GM12801 (cell line): ENCODE results near the gene SRP9.

Experiments
- CTCF ChIP-seq: IDR thresholded peaks from one replicate; pipeline ENCODE4 v1.5.1; 2011; ENCODE audit warnings: control low read depth; ENCODE audit not compliant: insufficient read length; ENCODE audit errors: extremely low read depth

The SRP9 gene

GRCh38 chr1:225757927-225758656 lies 19.5 kb upstream of the SRP9 start:
- no peak for TF ChIP-seq CTCF

DNA sequence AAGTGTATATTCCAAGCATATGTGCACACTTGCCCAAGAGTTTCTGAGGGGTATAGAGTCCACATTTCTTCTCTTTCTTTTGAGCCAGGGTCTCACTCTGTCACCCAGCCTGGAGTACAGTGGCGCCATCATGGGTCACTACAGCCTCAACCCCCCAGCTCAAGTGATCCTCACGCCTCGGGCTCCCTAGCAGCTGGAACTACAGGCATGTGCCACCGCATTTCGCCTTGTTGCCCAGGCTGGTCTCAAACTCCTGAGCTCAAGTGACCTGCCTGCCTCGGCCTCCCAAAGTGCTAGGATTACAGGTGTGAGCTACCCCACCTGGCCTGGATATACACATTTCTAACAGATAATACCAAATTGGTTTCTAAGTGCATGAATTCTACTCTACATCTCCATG lies 17.1 kb upstream of the SRP9 start:
- TF ChIP-seq CTCF, result no peak

- no peak for TF ChIP-seq CTCF
These were observed 15.6 kb upstream of the SRP9 start for GRCh38 chr1:225762002-225762441.

DNA sequence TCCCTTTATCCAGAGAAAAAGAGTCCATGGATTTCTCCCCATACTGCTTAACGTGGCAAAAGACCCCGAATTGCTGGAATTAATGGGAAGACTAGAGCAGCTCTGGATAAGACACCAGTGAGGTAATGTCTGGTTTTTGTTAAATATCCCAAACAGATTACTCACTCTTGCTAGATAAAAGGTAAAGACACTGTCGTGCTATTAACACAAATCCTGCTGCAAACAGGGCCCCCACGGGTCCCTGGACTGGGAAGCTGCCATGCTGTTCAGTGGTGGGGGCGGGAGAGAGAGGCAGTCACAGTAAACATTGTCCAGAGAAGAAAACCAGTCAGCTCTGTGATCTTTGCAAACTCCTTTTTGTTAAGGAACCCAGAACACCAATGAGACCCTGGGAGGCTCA lies 15.2 kb upstream of the SRP9 start:
- TF ChIP-seq CTCF, result no peak

DNA sequence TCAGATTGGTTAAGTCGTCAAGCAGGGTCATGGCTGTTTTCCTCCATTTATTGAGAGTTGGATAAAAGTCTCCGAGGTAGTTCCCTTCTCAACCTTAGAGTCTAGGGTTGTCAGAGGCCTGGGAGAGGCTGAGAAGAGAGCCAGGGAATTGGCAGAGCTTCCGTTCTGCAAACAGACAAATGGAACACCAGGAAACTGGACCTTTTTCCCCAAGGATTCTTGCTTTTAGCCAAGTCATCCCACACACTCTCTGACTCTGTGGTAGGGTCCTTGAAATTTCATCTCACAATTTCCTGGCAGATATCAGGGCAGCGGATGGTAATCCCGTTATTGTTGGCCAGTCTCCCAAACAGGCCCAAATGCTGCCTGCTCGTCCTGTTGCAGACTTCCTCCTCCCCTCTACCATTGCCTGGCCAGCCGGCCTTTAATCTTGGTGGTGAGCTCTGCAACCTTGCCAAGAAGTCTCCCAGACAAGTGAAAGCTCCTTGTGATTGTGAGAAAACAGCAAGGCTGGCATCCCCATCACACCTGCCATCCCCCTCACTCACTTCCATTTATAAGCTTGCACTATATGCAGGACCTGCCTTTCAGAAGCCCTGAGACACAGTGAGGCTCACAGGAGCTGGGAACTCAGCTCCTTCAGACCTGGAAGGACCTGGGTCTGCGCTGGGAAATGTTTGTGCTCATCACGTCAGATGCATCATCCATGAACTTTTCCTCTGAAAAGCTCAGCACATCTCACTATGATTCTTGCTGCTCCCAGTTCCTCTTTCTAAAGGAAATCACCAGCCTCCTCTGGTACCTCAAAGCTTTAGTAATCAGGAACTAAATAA lies 13.7 kb upstream of the SRP9 start:
- no peak for TF ChIP-seq CTCF

DNA sequence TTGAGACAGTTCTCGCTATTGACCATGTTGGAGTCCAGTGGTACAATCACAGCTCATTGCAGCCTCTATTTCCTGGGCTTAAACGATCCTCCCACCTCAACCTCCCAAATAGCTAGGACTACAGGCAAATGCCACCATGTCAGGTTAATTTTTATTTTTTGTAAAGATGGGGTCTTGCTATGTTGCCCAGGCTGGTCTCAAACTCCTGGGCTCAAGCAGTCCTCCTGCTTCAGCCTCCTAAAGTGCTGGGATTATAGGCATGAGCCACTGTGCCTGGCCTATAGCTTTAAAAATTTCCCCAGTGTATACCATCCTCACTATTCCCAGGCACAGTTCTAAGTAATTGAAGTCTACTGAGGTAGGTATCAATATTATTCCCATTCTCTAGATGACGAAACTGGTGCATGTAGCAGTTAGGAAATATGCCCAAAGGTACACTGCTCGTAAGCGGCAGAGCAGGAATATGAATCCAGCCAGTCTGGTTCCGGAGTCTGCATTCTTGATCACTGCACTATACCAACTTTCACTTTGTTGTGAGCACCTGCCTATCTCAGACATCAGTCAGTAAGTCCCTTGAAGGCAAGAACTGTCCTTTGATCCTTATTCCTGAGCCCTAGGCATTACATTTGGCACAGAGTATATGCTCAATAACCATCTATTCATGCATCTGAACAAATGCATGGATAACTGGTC lies 11.5 kb upstream of the SRP9 start:
- TF ChIP-seq CTCF, result no peak

DNA sequence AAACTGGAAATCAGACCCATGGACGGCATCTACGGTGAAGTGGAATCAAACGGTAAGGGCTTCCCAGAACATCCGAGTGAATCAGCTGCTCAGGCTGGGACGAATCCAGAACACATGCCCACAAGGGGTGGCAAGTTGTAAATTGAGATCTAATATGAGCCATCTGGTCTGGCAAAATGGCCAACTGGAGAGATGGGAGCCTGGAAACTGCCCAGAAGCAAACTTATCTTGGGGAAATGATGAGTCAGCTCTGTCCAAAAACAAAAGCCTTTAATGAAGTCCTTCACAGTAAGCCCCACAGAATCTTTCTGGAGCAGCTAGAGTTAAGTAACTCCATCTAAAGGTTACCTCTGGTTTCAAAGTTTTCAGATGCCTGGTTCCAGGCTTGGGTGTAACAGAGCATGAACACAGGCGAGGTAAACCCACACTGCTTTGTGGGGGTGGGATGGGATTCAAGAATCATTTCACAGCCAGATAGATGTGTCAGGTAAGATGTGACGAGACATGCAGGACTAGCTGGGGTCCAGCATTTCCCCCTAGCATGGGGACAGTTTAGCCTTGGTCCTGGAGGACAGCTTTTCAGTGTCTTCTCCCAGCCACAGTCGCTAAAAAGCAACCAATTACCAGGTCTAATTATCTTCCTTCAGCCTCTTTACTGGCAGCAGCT lies 10.5 kb upstream of the SRP9 start:
- TF ChIP-seq CTCF, result no peak
